ENCODE data around the gene IFT122.

IFT122 gene

GRCh38 chr3:129417326-129417725 lies 22.7 kb upstream of the IFT122 start:
- no peak for DNase-seq

GRCh38 chr3:129418041-129418973 lies 21.7 kb upstream of the IFT122 start:
- DNase-seq = no peak

- no peak for DNase-seq
Measured at GRCh38 chr3:129419476-129419875, 20.5 kb upstream of the IFT122 start.

DNA sequence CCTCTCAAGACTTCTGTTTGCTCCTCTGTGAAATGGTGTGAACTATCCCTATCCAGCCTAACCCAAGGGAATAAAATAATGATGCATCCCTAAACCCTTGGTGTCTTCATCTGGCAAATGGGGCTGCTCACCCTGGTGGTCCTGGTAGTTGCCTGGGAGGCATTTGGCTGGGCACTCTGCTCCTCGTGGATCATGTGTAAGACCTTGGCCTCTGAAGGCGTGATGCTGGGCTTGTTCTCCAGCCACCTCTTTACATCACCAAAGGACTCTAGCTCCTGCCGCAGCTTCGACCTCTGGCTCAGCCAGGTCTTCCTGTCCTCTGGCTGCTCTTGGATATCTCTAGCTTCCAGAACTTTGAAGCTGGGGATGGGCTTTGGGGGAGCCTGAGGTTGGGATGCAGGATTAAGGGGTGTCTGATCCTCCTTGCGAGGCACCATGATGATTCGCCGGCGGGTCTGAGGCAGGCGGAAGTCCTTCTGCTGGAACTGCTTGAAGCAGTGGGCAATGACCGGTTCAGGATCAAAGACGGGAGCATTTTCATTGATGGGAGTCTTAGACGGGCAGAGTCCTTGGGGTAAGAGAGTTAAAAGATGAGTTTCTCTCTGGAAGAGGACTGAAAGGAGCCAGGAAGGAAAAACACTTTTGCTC lies 18.7 kb upstream of the IFT122 start:
- no peak for DNase-seq

- DNase-seq = no peak
Measured at GRCh38 chr3:129421988-129422745, 17.9 kb upstream of the IFT122 start.

DNA sequence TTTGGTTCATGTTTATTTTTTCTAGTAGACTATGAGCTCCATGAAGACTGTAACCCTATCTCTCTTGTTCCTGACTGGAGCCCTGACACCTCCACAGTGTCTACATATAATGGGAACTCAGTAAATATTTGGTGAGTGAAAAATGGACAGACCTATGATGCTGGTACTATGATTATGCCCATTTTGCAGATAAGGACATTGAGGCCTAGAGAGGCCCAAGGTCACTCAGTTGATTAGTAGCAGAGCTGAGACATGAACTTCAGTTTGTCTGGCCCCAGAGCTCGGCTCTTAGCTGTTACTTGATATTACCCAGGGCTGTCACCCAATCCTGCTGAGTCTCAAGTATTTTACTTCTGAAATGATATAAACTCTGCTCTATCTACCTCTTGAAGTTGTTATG lies 17.1 kb upstream of the IFT122 start:
- DNase-seq = no peak

- no peak for DNase-seq
Measured at GRCh38 chr3:129424185-129424841, 15.7 kb upstream of the IFT122 start.

GRCh38 chr3:129425213-129425612 lies 14.8 kb upstream of the IFT122 start:
- no peak for DNase-seq

- DNase-seq = no peak
Measured at GRCh38 chr3:129425619-129426018, 14.4 kb upstream of the IFT122 start.

- DNase-seq = no peak
Measured at GRCh38 chr3:129428007-129428375, 12.0 kb upstream of the IFT122 start.

GRCh38 chr3:129428376-129429079 lies 11.5 kb upstream of the IFT122 start, which contains the start of gene EFCAB12:
TSS of gene EFCAB12 (minus strand) at chr3:129428636. CDS start at chr3:129428488, 148 bp downstream.
- peak; percentile 87 to 88 for DNase-seq

GRCh38 chr3:129429080-129429451 lies 11.0 kb upstream of the IFT122 start:
- DNase-seq = no peak

DNA sequence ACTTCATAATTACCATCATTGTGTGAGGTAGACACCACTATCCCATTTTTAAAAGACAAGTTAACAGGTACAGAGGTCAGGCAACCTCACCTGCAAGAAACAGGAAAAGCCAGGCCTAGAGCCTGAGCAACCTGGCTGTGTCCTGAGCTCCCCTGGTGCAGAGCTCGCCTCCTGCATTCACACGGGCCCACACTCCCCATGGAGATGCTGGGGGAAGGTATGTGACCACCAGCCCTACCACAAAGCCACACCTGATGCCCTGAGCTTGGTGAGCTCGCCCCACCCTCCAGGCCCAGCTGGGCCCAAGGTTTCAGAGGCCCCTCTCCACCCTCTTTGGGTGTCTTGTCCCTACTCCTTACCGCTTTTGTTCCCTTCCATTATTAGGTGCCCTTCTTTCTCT lies 10.4 kb upstream of the IFT122 start:
- DNase-seq = no peak

DNA sequence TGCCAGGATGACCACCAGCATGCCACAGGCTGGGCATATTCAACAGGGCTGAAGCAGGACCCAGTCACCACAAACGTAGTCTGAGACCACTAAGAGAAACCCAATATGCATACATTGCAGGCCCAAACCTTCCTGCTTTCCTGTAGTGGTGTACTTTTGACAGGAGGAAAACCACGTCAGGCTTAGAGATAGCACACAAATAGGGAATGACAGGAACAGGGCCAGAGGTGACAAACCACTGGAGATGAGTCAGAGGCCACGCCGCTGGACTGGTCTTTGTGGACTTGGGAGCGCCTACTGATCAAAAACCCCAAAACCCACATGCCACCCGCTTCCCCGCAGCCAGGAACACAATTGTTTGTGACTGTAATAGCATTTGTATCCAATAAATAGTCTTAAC lies 8.0 kb upstream of the IFT122 start:
- no peak for DNase-seq

GRCh38 chr3:129432671-129433070 lies 7.4 kb upstream of the IFT122 start:
- DNase-seq = no peak

- no peak for DNase-seq
Measured at GRCh38 chr3:129433565-129433964, 6.5 kb upstream of the IFT122 start.

DNA sequence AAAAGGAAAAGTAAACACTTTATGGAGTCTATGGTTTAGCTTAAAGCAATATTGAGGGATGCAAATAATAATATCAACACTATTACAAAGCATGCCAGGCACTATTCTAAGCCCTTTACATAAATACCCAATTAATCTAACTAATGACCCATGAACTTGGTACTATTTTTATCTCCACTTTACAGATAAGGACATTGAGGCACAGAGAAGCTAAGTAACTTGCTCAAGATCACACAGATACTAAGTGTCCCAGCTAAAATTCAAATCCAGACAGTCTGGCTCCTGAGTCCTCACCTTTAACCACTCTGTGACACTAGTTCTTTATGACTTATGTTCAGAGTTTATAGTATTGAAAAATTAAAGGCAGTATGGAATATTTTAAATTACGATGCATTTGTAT lies 5.9 kb upstream of the IFT122 start:
- DNase-seq = no peak

- no peak for DNase-seq
Measured at GRCh38 chr3:129435367-129435766, 4.7 kb upstream of the IFT122 start.

DNA sequence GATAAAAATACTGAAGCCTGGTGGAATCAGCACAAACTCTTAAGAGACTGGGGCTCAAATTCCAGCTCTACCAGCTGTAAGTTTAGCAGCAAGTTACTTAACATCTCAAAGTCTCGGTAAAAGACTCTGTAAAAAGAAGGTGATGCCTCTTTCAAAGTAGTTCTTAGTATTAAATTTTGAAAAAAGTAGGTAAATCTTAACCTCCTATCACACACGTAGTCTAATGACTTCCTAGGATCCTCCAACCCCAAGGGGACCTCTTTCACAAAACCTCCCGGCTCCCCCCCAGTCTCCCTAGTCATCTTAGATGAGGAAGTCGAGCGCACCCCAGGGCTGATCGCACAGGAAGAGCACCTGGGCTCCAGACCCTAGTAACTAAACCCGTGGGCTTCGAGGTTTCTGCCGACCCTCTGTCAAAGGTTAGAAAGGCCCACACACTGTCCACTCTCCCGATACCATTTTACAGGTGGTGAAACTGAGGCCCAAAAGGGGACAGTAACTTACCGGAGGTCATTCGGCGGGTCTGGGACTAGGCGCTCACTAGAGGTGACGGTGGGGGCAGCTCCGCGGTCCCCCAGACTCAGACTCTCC lies 703 bp upstream of the IFT122 start:
- peak; percentile 22 to 30 for DNase-seq

GRCh38 chr3:129440618-129441190 lies 680 bp downstream of the IFT122 start:
- DNase-seq = no peak

DNA sequence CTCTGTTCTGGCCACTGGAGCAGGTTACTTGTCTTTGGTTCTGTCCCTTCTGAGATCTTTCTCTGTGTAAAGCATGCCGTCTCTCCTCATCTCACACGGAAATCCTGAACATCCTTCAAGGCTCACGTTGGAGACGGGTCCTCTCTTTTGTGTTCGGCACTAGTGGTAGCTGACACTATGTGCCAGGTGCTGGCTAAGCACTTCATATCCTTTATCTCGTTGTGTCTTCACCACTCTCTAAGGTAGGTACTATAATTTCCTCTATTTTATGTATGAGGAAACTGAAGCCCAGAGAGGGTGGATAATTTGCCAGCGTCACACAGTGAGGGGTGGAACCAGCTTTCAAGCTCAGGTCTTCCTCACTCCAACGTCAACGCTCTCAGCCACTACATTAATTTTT lies 1.2 kb downstream of the IFT122 start:
- no peak for DNase-seq

DNA sequence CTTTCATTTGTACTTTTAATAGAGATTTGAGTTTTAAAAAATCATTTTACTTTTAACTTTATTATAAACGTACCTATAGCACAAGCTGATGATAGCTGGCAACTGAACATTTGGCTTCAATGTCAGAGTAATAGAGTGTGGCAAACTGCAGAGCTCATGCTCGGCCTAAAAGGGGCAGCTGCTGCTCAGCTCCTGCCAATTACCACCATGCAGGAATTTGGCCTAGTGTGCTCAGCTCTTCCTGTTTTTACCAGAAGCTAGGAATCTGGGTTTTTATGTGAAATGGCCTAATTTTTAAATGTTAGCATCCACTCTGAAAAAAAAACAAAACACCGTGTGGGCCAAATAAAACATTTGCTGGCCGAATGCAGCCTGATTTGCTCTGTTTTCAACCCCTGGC lies 1.8 kb downstream of the IFT122 start:
- no peak for DNase-seq

Data from activated CD4-positive, alpha-beta T cell treated with anti-CD3 and anti-CD28 coated beads, Interleukin-2, amount 50 U/mL, for 4 hours (primary cell).